Stimulated activated naive CD8-positive, alpha-beta T cell treated with anti-CD3 and anti-CD28 coated beads, Interleukin-15, Interleukin-2, amounts not matched to agents 100 ng/mL and 50 ng/mL, for 24 hours (primary cell): ENCODE measurements around the gene OR2A2.

Experiments
- H3K27ac Mint-ChIP-seq: one replicate; pipeline ENCODE4 v1.8.0; 2021; ENCODE audit warnings: mild to moderate bottlenecking, mixed read lengths
- H3K27me3 Mint-ChIP-seq: one replicate; pipeline ENCODE4 v1.8.0; 2021; ENCODE audit warnings: mixed read lengths
- H3K36me3 Mint-ChIP-seq: one replicate; pipeline ENCODE4 v1.8.0; 2021; ENCODE audit warnings: low read depth, mixed read lengths
- H3K4me1 Mint-ChIP-seq: one replicate; pipeline ENCODE4 v1.8.0; 2021; ENCODE audit warnings: low read depth, mixed read lengths
- H3K4me3 Mint-ChIP-seq: one replicate; pipeline ENCODE4 v1.8.0; 2021; ENCODE audit warnings: mild to moderate bottlenecking, mixed read lengths
- H3K9me3 Mint-ChIP-seq: one replicate; pipeline ENCODE4 v1.8.0; 2021; ENCODE audit warnings: mixed read lengths

The OR2A2 gene, protein sequence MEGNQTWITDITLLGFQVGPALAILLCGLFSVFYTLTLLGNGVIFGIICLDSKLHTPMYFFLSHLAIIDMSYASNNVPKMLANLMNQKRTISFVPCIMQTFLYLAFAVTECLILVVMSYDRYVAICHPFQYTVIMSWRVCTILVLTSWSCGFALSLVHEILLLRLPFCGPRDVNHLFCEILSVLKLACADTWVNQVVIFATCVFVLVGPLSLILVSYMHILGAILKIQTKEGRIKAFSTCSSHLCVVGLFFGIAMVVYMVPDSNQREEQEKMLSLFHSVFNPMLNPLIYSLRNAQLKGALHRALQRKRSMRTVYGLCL

DNA sequence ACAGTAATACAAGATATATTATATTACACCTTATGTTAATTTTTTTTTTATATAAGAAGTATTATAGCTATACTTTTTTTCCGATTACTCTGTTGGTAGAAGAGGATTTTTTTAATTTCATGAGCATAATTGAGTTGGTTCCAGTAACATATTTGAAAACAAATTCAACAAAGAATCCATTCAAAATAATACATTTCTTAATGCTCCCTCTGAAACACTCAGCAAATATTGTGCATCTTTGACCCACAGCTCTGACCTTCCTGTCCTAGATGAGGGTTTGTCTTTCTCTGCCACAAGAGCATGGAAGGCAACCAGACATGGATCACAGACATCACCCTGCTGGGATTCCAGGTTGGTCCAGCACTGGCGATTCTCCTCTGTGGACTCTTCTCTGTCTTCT is at the start of gene OR2A2:
TSS of gene OR2A2 (plus strand) at position 301 of the 400 bp plus-strand sequence. CDS start at position 301, 0 bp downstream.
- Mint-ChIP-seq H3K27me3 (peaks cover 17% of the 10 kb centered on the region), H3K36me3 (no peaks in the 10 kb centered on the region), H3K4me3 (no peak within 1 kb of the TSS), H3K9me3 (no peaks in the 10 kb centered on the region), H3K4me1 (no peaks in the 10 kb centered on the region), H3K27ac (no peak within 1 kb of the TSS)

DNA sequence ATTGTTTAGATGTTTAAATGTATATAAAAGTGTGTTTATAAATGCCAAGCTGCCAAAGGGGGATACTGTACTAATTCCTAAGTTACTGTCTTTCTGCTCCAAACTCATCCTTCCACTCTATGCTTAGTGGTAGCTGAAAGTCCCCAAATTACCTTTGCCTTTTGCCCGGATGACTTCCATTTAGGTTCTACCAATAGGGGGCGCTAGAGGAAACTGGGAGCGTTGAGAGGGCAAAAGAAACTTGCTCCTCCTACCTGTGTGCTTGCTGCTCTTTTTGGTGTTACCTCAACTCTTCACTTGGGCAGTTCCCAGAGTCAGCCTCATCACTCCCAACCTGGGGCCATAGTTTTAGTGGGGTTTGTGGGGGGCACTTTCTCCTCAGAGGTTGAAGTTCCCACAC is 45.7 kb upstream of the OR2A2 start:
- Mint-ChIP-seq H3K27me3 (peaks cover 17% of the 10 kb centered on the region), H3K4me3 (no peak overlapping the region), H3K36me3 (no peaks in the 10 kb centered on the region)

DNA sequence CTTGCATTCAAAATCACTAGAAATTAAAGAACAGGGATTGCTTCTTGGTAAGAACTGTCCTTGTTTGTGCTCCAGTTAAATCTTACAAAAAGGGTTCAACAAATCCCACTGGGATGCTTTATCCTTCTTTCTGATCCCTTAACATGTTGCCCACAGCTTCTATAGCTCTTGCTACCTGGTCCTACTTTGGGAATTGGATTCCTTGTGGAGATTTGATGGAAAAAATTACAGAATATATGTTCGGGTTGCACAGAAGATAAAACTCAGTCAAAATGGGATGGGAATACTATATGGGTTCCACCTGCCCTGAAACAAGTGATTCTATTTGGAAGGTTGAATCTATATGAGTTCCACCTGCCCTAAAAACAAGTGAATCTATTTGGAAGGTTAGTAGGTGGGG is 39.9 kb upstream of the OR2A2 start, which contains the start of gene OR2A25:
TSS of gene OR2A25 (plus strand) at position 301 of the 400 bp plus-strand sequence. CDS start 4,409 bp downstream, outside the sequence.
- Mint-ChIP-seq H3K4me3 (no peak within 1 kb of the TSS), H3K27ac (no peak within 1 kb of the TSS), H3K4me1 (no peaks in the 10 kb centered on the region), H3K27me3 (peaks cover 18% of the 10 kb centered on the region), H3K9me3 (peaks cover 4% of the 10 kb centered on the region), H3K36me3 (no peaks in the 10 kb centered on the region)

More for the DNA sequence above, 45.7 kb upstream of the OR2A2 start:
- Mint-ChIP-seq H3K27ac (no peak overlapping the region), H3K4me1 (no peaks in the 10 kb centered on the region), H3K9me3 (peaks cover 4% of the 10 kb centered on the region)

DNA sequence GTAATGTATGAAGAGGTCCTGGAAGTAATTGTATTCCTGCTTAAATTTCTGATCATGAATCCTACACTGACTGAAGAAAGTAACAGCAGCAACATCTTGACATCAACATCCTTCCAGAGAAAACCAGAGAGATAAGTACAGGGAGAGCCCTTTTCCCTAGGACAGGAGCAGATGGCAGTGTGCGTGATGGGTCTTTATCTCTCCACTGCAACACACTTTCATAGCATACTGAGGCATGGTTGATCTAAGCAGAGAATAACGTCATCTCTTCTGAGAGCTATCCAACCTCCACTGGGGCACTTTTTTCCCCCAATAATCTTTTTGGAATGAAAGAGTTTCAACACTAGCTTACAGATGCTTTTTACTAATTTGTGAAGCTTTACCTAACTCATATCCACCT is 39.4 kb upstream of the OR2A2 start:
- Mint-ChIP-seq H3K4me1 (no peaks in the 10 kb centered on the region), H3K27ac (no peak overlapping the region), H3K36me3 (no peaks in the 10 kb centered on the region), H3K27me3 (peaks cover 19% of the 10 kb centered on the region), H3K9me3 (peaks cover 4% of the 10 kb centered on the region), H3K4me3 (no peak overlapping the region)

DNA sequence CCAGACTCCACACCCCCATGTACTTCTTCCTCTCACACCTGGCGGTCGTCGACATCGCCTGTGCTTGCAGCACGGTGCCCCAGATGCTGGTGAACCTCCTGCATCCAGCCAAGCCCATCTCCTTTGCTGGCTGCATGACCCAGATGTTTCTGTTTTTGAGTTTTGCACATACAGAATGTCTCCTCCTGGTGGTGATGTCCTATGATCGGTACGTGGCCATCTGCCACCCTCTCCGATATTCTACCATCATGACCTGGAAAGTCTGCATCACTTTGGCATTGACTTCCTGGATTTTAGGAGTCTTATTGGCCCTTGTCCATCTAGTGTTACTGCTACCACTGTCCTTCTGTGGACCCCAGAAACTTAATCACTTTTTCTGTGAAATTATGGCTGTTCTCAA is 35.0 kb upstream of the OR2A2 start:
- Mint-ChIP-seq H3K4me3 (no peak overlapping the region), H3K36me3 (no peaks in the 10 kb centered on the region), H3K27me3 (peaks cover 17% of the 10 kb centered on the region), H3K27ac (no peak overlapping the region), H3K9me3 (no peaks in the 10 kb centered on the region), H3K4me1 (no peaks in the 10 kb centered on the region)

DNA sequence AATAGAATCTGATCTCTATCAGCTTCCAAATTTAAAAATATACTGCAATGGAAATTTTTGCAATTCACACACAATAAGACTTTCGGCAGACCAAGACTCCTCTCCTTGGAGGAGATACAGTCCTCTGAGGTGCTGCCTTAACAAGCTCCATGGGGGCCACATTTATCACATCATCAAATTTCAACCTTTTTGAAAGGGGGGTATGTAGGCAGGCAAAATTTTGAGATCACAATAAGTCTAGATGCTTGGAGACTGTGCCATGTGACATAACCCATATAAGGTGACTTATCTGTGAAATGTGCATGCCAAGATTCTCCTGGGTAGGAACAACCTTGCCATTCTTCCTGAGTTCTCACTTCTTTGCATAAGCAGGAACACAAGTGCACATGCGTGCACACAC is 23.4 kb upstream of the OR2A2 start, which contains the start of gene OR2A12:
TSS of gene OR2A12 (plus strand) at position 301 of the 400 bp plus-strand sequence. CDS start 8,830 bp downstream, outside the sequence.
- H3K27ac Mint-ChIP-seq, result no peak within 1 kb of the TSS
- peaks cover 5% of the 10 kb centered on the region for H3K27me3 Mint-ChIP-seq
- no peaks in the 10 kb centered on the region for H3K9me3 Mint-ChIP-seq
- no peak within 1 kb of the TSS for H3K4me3 Mint-ChIP-seq
- no peaks in the 10 kb centered on the region for H3K36me3 Mint-ChIP-seq
- no peaks in the 10 kb centered on the region for H3K4me1 Mint-ChIP-seq

DNA sequence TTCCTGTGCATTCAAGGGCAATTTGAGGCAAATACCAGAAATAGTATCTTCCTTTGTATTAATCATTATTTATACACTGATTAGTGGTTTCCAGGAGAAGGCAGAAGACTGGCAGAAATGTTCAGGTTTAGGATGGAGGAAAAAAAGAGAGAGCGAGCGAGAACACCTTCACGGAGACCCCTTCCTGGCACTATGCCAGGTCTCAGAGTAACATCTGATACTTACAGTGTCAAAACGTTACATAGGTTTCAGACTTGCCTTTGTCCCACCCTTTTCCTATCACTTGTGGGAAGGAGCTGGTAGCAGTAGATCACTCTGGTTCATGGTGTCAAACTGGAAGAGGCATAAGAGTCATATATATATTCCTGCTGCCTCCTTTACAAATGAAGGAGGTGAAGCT is 22.7 kb upstream of the OR2A2 start:
- Mint-ChIP-seq H3K27me3 (peaks cover 5% of the 10 kb centered on the region), H3K9me3 (no peaks in the 10 kb centered on the region), H3K27ac (no peak overlapping the region), H3K4me1 (no peaks in the 10 kb centered on the region), H3K36me3 (no peaks in the 10 kb centered on the region), H3K4me3 (no peak overlapping the region)

DNA sequence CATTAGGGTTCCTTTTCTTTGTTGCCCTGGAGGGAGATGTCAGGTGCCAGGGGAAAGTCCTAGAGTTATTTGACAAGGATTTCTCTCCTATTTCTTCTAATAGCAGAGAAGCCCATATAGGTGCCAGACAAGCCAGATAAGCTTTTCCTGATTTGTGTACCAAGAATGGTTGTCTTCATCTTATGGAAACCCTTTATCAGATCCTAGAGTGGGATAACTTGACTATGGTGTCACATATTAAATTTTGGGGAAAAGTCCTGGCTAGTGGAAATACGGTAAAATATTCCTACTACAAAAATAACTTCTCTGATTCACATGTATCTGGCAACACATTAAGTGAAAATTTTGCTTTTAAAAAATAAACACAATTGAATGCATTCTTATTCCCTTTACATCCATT is 22.2 kb upstream of the OR2A2 start:
- no peaks in the 10 kb centered on the region for H3K36me3 Mint-ChIP-seq
- no peaks in the 10 kb centered on the region for H3K4me1 Mint-ChIP-seq
- H3K4me3 Mint-ChIP-seq, result no peak overlapping the region
- no peak overlapping the region for H3K27ac Mint-ChIP-seq
- no peaks in the 10 kb centered on the region for H3K9me3 Mint-ChIP-seq
- H3K27me3 Mint-ChIP-seq, result peaks cover 5% of the 10 kb centered on the region

DNA sequence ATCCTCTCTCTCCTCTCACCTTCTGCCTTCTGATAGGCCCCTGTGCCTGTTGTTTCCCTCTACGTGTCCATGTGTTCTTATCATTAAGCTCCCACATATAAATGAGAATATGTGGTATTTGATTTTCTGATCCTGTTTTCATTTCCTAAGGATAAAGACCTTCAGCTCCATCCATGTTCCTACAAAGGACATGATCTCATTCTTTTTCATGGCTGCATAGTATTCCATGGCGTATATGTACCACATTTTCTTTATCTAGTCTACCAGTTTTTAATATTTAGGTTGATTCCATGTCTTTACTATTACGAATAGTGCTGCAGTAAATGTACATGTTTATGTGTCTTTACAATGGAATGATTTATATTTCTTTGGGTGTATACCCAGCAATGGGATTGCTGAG is 18.7 kb upstream of the OR2A2 start:
- H3K9me3 Mint-ChIP-seq, result peaks cover 8% of the 10 kb centered on the region
- peaks cover 5% of the 10 kb centered on the region for H3K27me3 Mint-ChIP-seq

DNA sequence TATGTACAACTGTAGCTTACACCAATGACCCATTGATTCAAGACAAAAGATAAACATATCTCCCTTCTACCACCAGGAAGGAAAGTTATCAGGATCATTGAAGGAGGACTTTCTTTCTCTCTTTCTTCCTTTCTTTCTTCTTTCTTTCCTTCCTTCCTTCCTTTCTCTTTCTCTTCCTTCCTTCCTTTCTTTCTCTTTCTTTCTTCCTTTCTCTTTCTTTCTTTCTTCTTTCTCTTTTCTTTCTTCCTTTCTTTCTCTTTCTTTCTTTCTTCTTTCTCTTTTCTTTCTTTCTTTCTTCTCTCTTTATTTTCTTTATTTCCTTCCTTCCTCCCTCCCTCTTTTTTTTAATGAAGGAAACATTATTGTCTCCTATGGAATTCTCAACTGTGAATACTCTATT is 10.6 kb upstream of the OR2A2 start:
- Mint-ChIP-seq H3K9me3 (no peaks in the 10 kb centered on the region), H3K4me1 (no peaks in the 10 kb centered on the region), H3K36me3 (no peaks in the 10 kb centered on the region), H3K27ac (no peak overlapping the region), H3K27me3 (peaks cover 15% of the 10 kb centered on the region), H3K4me3 (no peak overlapping the region)

More for the DNA sequence above, 18.7 kb upstream of the OR2A2 start:
- H3K27ac Mint-ChIP-seq, result no peak overlapping the region
- no peaks in the 10 kb centered on the region for H3K4me1 Mint-ChIP-seq
- H3K4me3 Mint-ChIP-seq, result no peak overlapping the region
- H3K36me3 Mint-ChIP-seq, result no peaks in the 10 kb centered on the region

DNA sequence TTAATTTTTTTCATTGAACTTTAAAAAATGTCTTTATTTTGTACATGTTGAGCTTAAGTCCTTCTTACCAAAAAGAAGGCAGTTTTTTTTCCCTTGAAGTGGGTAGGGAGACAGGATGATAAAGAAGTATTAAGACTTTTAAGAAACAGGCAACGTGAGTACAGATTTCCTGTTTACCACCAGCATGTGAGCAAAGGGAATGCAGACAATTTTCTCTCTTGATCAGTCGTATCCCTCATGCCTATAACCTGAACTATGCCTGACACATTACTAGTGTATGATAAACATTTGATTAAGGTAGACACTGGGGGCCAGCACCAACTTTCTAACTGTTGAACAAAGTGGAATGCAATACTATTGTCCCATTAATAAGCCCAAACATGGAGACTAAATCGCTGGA is 8.8 kb upstream of the OR2A2 start:
- no peaks in the 10 kb centered on the region for H3K9me3 Mint-ChIP-seq
- H3K36me3 Mint-ChIP-seq, result no peaks in the 10 kb centered on the region
- no peak overlapping the region for H3K4me3 Mint-ChIP-seq
- no peaks in the 10 kb centered on the region for H3K4me1 Mint-ChIP-seq
- no peak overlapping the region for H3K27ac Mint-ChIP-seq
- peaks cover 19% of the 10 kb centered on the region for H3K27me3 Mint-ChIP-seq

DNA sequence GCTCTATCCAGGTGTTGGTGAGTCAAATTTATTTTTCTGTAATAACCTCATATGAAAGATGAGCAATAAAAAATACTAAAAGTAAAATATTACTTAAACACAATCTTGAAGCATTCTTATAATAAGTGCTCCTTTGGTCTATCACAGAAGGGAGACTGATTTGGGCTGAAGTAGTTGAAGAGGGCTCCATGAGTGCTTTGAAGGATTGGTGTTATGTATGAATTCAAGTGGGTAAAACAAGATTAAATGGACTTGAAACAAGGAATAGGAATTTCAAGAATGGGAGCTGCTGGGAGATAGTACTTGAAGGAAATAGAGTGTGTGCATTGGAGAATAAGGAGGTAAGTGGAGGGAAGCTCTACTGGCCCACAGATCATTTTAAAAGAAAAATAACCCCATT is 7.3 kb upstream of the OR2A2 start:
- H3K36me3 Mint-ChIP-seq, result no peaks in the 10 kb centered on the region
- H3K27ac Mint-ChIP-seq, result no peak overlapping the region
- no peaks in the 10 kb centered on the region for H3K4me1 Mint-ChIP-seq
- no peak overlapping the region for H3K4me3 Mint-ChIP-seq
- H3K27me3 Mint-ChIP-seq, result peaks cover 14% of the 10 kb centered on the region
- no peaks in the 10 kb centered on the region for H3K9me3 Mint-ChIP-seq

DNA sequence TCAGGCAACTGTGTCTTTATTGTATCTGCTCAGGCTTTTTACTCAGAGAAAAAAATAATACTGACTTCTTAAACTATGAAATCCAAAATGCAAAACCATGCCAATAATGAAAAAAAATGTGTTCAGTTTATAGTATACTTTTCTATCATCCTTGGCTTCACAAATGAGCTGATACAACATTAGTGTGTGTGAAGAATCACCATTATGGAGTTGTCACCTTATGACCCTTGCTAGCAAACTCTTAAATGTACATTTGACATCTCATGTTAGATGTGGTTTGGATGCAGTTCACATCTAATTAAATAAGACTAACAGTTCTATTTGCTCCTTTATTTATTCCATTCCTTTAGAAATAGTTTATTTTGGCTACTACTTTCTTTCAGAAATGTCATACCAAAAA is 4.2 kb upstream of the OR2A2 start:
- Mint-ChIP-seq H3K9me3 (no peaks in the 10 kb centered on the region), H3K4me1 (no peaks in the 10 kb centered on the region), H3K27ac (no peak overlapping the region), H3K36me3 (no peaks in the 10 kb centered on the region), H3K4me3 (no peak overlapping the region), H3K27me3 (peaks cover 4% of the 10 kb centered on the region)

DNA sequence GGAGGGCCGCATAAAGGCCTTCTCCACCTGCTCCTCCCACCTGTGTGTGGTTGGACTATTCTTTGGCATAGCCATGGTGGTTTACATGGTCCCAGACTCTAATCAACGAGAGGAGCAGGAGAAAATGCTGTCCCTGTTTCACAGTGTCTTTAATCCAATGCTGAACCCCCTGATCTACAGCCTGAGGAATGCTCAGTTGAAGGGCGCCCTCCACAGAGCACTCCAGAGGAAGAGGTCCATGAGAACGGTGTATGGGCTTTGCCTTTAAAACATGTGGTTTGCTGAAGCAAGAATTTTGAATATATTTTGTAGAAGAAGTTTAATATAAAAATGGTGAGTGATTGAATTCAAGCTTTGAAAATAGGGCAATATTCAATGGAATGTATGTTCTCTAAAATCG is 889 bp downstream of the OR2A2 start:
- Mint-ChIP-seq H3K27ac (no peak overlapping the region), H3K36me3 (no peaks in the 10 kb centered on the region), H3K4me3 (no peak overlapping the region), H3K27me3 (peaks cover 15% of the 10 kb centered on the region), H3K4me1 (no peaks in the 10 kb centered on the region), H3K9me3 (no peaks in the 10 kb centered on the region)

DNA sequence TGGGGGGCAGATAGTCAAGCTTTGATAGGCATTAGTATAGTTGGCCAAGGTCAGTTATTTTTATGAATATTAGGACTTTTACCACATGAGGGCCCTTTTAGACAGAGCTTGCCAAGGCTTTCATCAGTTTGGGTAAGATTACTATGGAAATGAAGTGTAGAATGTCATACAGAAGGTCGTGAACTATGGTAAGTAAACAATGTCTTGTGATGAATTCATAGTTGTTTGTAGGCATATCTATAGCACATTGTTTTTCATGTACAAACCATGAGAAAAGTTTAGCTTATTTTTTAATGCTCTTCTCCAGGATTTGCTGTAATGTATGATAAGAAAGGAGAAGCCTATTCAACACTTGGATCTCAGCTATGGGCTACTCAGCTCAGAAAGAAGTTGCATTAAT is 4.3 kb downstream of the OR2A2 start:
- no peak overlapping the region for H3K4me3 Mint-ChIP-seq

DNA sequence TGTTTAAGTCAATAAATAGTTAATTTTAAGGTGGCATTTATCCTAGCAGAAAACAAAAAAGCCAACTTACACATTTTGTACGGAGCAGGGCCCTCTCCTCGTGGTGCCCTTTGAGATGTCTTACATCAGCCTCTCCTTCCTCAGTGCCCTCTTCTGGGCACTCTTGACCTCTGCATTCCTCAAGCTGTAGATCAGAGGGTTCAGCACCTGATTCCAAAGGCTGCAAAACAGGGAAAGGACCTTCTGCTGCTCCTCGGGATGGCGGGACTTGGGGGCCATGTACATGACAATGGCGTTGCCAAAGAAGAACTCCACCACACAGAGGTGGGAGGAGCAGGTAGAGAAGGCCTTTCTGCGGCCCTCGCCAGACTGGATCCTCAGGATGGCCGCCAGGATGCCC is 9.0 kb downstream of the OR2A2 start:
- H3K36me3 Mint-ChIP-seq, result no peaks in the 10 kb centered on the region
- H3K4me3 Mint-ChIP-seq, result no peak overlapping the region
- peaks cover 4% of the 10 kb centered on the region for H3K27me3 Mint-ChIP-seq
- no peaks in the 10 kb centered on the region for H3K4me1 Mint-ChIP-seq
- no peaks in the 10 kb centered on the region for H3K9me3 Mint-ChIP-seq
- H3K27ac Mint-ChIP-seq, result no peak overlapping the region

More for the DNA sequence above, 4.3 kb downstream of the OR2A2 start:
- no peaks in the 10 kb centered on the region for H3K36me3 Mint-ChIP-seq
- H3K27ac Mint-ChIP-seq, result no peak overlapping the region
- no peaks in the 10 kb centered on the region for H3K4me1 Mint-ChIP-seq
- no peaks in the 10 kb centered on the region for H3K9me3 Mint-ChIP-seq
- H3K27me3 Mint-ChIP-seq, result peaks cover 15% of the 10 kb centered on the region
